IPS DF 6.9 (cell line): ENCODE results near the gene ZBTB7A.

Experiments
- DNase-seq: peaks from one replicate; pipeline ENCODE4 v3.0.0-alpha.2; 2013; ENCODE audit warnings: low read depth, low spot score
- H3K27ac ChIP-seq: one replicate; pipeline ENCODE4 v1.5.1; 2013; ENCODE audit warnings: low read length, control low read depth
- H3K27me3 ChIP-seq: 2 replicates; pipeline ENCODE4 v1.6.1; 2013; ENCODE audit warnings: mild to moderate bottlenecking, low read length; ENCODE audit not compliant: control insufficient read depth, insufficient read depth
- H3K36me3 ChIP-seq: 2 replicates; pipeline ENCODE4 v1.6.1; 2013; ENCODE audit warnings: low read length; ENCODE audit not compliant: control insufficient read depth, insufficient read depth
- H3K4me1 ChIP-seq: 2 replicates; pipeline ENCODE4 v1.6.1; 2013; ENCODE audit warnings: low read length; ENCODE audit not compliant: control insufficient read depth, insufficient read depth
- H3K4me3 ChIP-seq: 2 replicates; pipeline ENCODE4 v1.5.1; 2013; ENCODE audit warnings: mild to moderate bottlenecking, low read length
- H3K9me3 ChIP-seq: 2 replicates; pipeline ENCODE4 v1.6.1; 2013; ENCODE audit warnings: low read length, inconsistent platforms; ENCODE audit not compliant: control insufficient read depth, insufficient read depth
- WGBS: extraction: QIAGEN DNeasy Blood & Tissue Kit; methylation state at CpG from one replicate; pipeline ENCODE4 v1.1.7; 2013; ENCODE audit warnings: mixed read lengths, missing lambda C conversion rate; ENCODE audit not compliant: insufficient read length, insufficient coverage; 5-methylcytosine and 5-hydroxymethylcytosine counted together

Gene ZBTB7A

DNA sequence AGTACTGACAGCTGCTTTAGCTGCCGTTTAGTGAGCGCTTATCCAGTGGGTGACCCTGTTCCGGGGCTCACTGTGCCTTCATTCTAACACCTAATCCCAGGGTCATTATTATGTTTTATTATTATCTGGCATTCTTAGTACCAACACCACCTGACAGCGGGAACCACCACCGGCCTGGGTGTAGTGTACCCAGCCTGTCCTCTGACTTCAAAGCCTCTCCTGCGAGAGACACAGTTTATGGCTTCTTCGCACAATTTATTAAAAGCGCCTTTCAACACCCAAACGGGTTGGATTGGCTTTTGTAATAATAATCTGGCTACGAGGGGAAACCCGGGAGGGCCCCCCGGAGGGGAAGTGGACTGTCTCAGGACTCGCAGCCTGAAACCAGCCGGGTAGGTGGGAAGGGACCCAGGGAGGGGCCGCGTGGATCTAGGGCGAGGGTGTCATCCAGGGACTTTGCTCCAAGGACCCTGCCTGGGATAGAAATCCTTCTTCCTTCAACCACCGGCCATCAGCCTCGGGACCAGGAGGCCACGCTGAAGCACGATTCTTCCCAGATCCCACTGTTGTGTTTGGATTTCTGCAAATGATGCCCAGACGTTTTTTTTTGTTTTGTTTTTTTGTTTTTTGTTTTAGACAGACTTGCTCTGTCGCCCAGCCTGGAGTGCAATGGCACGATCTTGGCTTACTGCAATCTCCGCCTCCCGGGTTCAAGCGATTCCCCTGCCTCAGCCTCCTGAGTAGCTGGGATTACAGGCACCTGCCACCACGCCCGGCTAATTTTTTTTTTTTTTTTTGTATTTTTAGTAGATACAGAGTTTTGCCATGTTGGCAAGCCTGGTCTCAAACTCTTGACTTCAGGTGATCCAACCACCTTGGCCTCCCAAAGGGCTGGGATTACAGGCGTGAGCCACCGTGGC lies 1.6 kb upstream of the ZBTB7A start:
- no peaks in the 10 kb centered on the region for H3K36me3 ChIP-seq
- no peak overlapping the region for H3K27ac ChIP-seq
- no CpG with 5 or more reads among the region's 31 CpGs for WGBS
- H3K4me3 ChIP-seq = no peak overlapping the region
- no peaks in the 10 kb centered on the region for H3K9me3 ChIP-seq
- DNase-seq = no peak
- H3K4me1 ChIP-seq = peaks cover 2% of the 10 kb centered on the region; the same call in 1 of the 2 replicates
- H3K27me3 ChIP-seq = peaks cover 10% of the 10 kb centered on the region

DNA sequence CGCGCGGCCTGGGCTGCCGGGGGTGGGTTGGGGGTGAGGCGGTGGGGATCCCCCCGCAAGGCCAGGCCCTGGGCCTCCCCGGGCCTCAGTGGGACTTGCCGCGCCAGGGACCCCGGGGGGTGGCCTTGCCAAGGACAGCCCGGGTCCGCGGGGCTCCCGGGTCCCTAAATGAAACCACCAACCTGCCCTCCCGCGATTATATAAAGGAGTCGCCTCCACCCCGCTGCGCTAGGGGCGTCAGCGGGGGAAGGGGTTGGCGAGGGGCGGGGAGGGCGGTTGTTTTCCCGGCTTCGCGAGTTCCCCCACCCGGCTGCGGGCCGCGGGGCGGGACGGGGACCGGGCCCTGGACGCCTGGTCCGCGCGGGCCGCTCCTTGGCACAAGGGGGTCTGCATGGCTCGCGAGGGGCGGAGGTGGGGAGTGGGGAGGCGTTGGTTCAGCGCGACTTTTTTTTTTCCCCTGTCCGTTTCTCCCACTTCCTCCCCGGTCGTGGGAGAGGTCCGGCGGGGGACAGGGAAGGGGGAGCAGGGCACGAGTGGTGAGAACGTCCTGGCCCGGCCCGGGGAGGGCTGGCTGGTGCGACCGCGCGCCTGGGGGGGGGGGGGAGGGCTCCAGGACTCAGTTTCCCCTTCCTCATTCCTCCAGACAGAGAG lies 822 bp upstream of the ZBTB7A start:
- peak overlapping the region; percentile 37; the same call in 1 of the 2 replicates for H3K4me3 ChIP-seq
- no peak overlapping the region for H3K27ac ChIP-seq
- no CpG with 5 or more reads among the region's 58 CpGs for WGBS
- peaks cover 10% of the 10 kb centered on the region for H3K27me3 ChIP-seq
- no peaks in the 10 kb centered on the region for H3K9me3 ChIP-seq
- no peak for DNase-seq
- H3K36me3 ChIP-seq = 0 out of 2 replicates have a peak, but pooled peaks cover 2% of the 10 kb centered on the region
- H3K4me1 ChIP-seq = peaks cover 3% of the 10 kb centered on the region; the same call in 1 of the 2 replicates

DNA sequence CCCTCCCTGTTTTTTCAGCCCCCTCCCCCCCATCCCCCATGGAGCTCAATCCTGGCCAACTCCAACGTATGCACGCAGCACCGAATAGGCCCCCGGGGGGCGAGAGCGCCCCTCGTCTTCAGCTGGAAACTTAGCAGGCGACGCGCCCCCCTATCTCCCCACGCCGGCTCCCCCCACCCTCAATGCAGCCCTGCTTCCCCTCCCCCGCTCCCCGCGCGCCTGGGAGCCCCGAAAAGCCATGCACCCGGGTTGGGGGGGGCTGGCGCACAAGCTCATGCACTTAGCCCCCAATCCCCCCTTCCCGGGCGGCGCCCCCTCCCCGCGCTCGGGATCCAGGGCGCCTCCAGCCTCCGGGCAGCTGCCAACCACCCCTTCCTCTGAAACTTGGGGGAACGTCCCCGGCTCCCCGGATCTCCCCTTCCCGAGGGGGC lies 508 bp downstream of the ZBTB7A start:
- H3K9me3 ChIP-seq = no peaks in the 10 kb centered on the region
- peaks cover 3% of the 10 kb centered on the region; the same call in 1 of the 2 replicates for H3K4me1 ChIP-seq
- no peak for DNase-seq
- 0 out of 2 replicates have a peak, but pooled peaks cover 2% of the 10 kb centered on the region for H3K36me3 ChIP-seq
- no CpG with 5 or more reads among the region's 31 CpGs for WGBS
- peaks cover 10% of the 10 kb centered on the region for H3K27me3 ChIP-seq
- H3K4me3 ChIP-seq = peak overlapping the region; percentile 37; the same call in 1 of the 2 replicates
- H3K27ac ChIP-seq = no peak overlapping the region

DNA sequence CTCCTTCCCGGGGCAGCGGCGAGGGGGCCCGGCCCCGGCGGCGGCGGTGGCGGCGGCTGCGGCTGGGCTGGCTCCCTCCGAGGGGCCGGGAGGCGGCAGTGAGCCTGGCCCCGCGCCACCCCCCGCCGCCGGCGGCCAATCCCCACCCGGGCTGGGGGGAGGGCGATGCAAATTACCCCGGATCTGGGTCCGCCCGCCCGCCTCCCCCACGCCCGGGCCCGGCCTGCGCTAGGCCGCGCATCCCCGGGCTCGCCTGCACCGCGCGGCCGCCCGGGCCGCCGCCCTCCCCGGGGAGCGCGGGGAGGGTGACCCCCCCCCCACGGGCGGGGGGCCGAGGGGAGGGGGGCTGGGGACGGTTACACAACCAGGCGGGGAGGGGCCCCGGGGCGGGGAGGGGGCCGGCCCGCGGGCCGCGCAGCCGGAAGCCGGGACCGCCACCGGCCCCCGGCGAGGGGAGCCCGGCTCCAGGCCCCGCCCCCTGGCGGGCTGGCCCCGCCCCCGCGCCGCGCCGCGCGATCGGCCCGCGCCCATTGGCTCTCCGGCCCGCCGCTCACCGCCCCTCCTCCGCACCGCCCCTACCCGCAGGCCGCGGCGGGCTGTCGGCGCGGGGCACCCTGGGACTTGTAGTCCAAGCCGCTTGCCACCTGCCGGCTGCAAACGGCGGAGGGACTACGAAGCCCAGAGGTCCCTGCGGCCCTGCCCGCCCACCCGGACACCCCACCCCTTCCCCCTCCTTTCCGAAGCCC lies 1.1 kb downstream of the ZBTB7A start:
- H3K27me3 ChIP-seq = peaks cover 10% of the 10 kb centered on the region
- peak; percentile 87 for DNase-seq
- H3K36me3 ChIP-seq = 0 out of 2 replicates have a peak, but pooled peaks cover 2% of the 10 kb centered on the region
- H3K4me1 ChIP-seq = peaks cover 5% of the 10 kb centered on the region; the same call in 1 of the 2 replicates
- no peaks in the 10 kb centered on the region for H3K9me3 ChIP-seq
- peak overlapping the region; percentile 68 for H3K4me3 ChIP-seq
- WGBS = no CpG with 5 or more reads among the region's 98 CpGs
- H3K27ac ChIP-seq = no peak overlapping the region

DNA sequence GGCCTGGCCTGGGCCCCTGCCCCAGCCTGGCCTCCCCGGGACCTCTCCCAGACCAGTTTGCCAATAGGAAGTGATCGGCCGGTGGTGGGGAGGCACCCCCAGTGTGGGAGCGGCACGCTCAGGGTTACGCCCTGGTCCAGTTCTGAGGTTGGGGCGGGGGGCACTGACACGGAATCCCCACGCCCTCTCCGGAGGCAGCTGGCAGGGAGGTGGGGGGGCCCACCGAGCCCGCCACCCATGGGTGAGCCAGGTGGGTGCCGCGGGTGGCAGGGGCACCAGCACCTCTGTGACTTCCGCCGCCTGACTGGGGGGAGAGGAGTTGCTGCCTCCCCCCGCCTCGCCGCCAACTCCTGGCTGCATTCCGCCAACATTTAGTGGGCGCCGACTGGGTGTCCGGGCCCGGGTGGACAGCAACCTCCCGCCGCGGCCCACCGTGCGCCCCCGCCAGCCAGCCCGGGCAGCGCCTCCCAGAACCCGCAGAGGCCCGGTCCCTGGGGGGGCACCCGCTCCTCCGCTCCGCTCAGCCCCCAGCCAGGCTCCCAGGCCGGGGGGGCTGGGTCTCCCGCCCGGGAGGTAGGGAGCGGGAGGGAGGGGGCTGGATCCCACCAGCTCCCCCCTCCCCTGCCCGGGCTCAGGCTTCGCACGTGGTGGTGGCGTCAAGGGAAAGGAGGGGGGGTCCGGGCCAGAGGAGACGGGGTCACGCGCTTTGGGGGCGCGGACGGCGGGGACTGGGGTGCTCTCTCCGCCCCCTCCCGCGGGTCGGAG lies 2.0 kb downstream of the ZBTB7A start:
- DNase-seq = no peak
- Histone ChIP-seq H3K27ac (no peak overlapping the region), H3K9me3 (no peaks in the 10 kb centered on the region), H3K27me3 (peaks cover 10% of the 10 kb centered on the region), H3K36me3 (0 out of 2 replicates have a peak, but pooled peaks cover 2% of the 10 kb centered on the region), H3K4me1 (peaks cover 9% of the 10 kb centered on the region; the same call in 1 of the 2 replicates), H3K4me3 (peak overlapping the region; percentile 68)
- no CpG with 5 or more reads among the region's 57 CpGs for WGBS

DNA sequence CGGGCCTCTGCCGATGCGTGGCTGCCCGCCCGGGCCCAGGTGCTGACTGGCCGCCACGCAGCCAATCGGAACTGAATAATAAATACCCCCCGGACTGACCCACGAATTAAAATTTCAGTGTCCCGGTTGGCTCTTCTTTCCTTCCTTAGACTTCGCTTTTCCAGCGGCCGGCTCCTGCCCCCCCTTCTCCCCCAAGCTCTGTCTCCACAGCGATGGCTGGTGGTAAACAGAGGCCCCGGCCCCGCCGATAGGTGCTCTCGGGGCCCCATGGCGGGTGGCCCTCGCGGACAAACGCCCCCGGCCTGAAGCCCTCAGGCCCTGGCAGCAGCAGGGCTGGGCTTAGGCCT lies 2.6 kb downstream of the ZBTB7A start:
- H3K4me1 ChIP-seq = peaks cover 9% of the 10 kb centered on the region; the same call in 1 of the 2 replicates
- WGBS = no CpG with 5 or more reads among the region's 24 CpGs

DNA sequence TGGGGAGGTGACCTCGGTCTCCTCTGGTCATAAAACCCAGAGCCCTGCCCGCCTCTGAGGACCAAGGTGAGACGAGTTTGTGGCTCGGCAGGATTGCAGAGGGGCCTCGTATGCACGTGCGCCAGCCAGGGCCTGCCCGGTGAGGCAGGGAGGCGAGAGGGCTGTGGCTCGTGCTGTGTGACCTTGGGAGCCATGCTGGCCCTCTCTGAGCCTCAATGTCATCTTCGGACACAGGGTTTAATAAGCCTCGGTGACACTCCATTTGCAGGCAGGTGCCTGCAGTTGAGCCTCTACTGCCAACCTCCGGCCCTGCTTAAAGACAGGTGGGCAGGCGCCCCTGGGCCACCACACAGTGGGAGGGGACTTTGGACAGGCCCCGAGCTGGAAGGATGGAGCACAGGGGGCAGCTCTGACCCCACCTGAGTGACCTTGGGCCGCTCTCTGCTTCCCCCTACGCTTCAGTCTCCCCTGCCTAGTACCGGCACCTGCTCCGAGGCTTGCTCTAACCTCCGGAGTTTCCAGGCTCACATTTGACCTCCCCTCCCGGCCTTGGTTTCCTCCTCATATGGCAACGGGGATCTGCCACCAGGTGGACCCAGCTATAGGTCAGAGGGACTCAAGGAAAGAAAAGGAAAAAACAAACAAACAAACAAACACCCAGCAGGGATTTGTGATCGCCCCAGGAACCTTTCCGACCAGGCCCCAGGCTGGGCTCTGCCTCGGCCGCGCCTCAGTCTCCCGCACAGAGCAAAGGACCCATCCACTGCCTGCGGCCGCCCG lies 3.1 kb downstream of the ZBTB7A start:
- Histone ChIP-seq H3K27ac (no peak overlapping the region), H3K36me3 (0 out of 2 replicates have a peak, but pooled peaks cover 2% of the 10 kb centered on the region), H3K4me1 (peaks cover 9% of the 10 kb centered on the region; the same call in 1 of the 2 replicates), H3K27me3 (peaks cover 6% of the 10 kb centered on the region; the same call in 1 of the 2 replicates), H3K9me3 (no peaks in the 10 kb centered on the region), H3K4me3 (peak overlapping the region; percentile 68; the same call in 1 of the 2 replicates)
- DNase-seq = no peak
- no CpG with 5 or more reads among the region's 31 CpGs for WGBS

More for the DNA sequence above, 2.6 kb downstream of the ZBTB7A start:
- Histone ChIP-seq H3K36me3 (0 out of 2 replicates have a peak, but pooled peaks cover 2% of the 10 kb centered on the region), H3K4me3 (peak overlapping the region; percentile 68), H3K27ac (no peak overlapping the region), H3K9me3 (no peaks in the 10 kb centered on the region), H3K27me3 (peaks cover 9% of the 10 kb centered on the region)
- no peak for DNase-seq

DNA sequence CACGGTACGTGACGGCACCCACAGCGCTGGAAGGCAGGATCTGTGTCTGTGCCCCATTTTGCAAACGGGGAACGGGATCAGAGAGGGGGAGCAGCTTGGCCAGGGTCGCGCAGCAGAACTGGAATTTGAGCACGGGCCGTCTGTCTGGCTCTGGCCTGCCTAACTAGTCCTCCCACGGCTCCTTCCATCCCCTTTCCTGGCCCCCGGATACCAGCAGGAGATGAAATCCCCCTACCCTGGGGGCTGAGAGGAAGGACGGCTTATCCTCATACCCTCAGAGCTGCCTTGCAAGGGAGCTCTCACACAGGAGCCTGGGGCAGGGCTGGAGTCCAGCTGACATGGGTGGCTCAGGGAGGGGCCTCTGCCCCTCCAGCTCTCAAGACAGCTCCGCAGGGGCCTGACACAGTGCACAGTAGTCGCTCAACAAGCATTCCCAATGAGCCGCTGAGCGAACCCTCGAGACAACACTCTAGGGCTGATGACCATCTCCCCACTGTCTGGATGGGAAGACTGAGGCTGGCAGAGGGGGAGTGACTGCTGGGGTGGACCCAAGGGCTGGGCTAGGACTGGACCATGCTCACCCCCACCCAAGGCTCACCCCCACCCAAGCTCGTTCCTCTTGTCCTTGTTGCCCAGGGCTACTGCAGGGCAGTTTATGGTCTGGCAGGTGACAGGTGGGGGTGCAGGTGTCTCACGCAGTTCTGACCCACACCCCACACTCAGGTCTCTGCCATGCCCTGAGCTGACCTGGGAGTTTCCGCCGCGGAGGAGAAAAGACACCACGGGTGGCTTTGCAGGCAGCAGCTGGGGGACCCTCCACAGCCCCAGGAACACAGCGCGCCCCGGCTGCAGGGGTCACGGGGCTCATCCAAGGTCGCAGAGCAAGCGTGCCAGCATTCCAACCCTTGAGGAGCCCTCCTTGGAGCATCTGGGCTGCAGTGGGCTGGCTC lies 4.0 kb downstream of the ZBTB7A start:
- Histone ChIP-seq H3K27ac (no peak overlapping the region), H3K4me1 (peaks cover 9% of the 10 kb centered on the region; the same call in 1 of the 2 replicates), H3K36me3 (0 out of 2 replicates have a peak, but pooled peaks cover 2% of the 10 kb centered on the region), H3K27me3 (no peaks in the 10 kb centered on the region; the same call in 1 of the 2 replicates), H3K9me3 (no peaks in the 10 kb centered on the region), H3K4me3 (no peak overlapping the region)
- no peak for DNase-seq
- WGBS = no CpG with 5 or more reads among the region's 30 CpGs
